ENCODE measurements around the gene JMJD1C.
A peak's percentile ranks its signal among the peaks of the same experiment; 100 is the strongest.
"Not testable (repeated sequence)": the region's sequence is repeated elsewhere in the genome, so short reads cannot be mapped to it uniquely, and the experiment has no call there.

The JMJD1C gene

DNA sequence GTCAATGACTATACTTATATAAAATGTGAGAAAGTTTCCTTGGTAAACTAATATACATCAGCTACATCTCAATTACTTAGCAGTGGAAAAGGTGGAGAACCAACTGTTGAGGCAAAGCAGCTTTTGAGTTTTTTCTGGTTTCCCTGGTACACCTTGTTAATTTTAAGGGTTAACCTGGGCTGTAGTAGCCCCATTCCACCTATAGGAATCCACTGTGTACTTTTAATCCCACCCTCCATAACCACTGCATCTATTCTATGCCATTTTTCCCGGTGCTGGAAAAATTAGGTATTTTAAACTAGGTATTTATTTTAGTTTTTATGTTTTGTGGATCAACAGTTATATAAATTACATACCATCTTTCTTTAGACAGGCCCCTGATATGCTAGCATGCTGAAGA, 290.2 kb downstream of the JMJD1C start:
- DNase-seq, result no peak

DNA sequence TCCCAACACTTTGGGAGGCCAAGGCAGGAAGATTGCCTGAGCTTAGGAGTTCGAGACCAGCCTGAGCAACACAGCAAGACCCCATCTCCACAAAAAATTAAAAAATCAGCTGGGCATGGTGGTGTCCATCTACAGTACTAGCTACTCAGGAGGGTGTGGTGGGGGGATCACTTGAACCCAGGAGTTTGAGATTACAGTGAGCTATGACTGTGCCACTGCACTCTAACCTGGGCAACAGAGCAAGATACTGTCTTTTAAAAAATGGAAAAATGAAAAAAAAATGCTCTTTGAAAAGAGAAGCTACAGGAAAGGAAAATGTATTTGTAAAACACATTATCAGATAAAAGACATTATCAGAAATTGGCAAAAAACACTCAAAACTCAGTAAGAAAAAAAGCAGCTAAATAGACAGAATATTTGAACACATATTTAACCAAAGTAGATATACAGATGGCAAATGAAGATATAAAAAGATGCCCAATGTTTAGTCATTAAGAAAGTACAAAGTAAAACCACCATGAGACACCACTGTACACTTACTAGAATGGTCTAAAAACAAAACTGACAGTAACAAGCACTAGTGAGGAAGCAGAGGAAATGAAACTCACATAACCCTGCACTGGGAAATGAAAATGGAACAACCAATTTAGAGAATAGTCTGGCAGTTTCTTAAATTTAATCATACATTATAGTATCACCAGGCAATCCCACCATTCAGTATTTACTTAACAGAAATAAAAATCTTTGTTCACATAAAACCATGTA, 292.1 kb downstream of the JMJD1C start:
- DNase-seq, result no peak

DNA sequence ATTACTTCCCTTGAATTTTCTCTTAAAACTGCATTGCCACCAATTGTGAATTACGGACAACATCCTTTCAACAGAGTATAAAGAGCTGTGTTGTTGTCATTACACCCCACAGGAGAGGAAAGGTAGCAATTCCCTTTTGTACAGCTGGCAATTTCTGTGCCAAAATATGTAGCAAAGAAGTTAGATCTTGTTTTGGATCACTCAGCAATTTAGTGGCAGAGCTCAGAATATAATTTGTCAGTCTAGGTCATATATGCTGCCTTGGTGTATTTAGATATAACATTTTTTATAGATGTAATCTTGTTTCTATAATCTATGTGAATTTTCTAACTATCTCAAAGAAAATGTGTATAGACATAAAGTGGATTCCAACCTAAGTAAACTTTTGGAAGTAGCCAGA, 293.9 kb downstream of the JMJD1C start:
- DNase-seq, result no peak

GRCh38 chr10:63171255-63171855, 294.4 kb downstream of the JMJD1C start:
- DNase-seq, result no peak

- no peak for DNase-seq
Measured at GRCh38 chr10:63169624-63170023, 296.2 kb downstream of the JMJD1C start.

DNA sequence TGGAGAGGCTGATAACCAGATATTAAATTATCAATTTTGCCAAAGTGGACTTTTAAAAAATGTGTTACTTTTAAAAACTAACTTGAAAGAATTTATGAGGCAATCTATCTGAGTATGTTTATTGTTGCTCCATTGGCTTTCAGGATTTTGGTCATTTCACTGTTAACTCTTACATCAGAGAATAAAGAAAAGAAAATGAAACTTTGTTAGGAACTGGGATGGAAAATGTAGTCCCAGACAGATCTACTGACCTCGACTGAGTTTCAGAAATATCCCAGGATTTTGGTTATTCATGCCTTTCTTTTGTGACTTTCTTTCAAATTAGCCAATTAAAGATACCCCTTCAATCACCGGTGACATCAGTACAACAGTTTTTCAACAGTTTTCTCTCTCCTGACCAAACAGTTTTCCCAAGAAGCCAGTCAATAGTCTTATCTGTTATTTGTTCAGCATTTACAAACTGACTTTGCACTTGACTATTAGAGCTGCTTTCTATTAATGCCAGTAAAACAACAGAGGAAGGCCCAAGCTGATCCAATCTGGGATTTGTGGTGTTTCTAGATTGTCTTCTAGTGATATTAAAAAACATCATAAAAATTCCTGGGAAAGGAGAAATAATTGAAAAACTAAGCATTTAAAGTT, 296.8 kb downstream of the JMJD1C start:
- no peak for DNase-seq

DNA sequence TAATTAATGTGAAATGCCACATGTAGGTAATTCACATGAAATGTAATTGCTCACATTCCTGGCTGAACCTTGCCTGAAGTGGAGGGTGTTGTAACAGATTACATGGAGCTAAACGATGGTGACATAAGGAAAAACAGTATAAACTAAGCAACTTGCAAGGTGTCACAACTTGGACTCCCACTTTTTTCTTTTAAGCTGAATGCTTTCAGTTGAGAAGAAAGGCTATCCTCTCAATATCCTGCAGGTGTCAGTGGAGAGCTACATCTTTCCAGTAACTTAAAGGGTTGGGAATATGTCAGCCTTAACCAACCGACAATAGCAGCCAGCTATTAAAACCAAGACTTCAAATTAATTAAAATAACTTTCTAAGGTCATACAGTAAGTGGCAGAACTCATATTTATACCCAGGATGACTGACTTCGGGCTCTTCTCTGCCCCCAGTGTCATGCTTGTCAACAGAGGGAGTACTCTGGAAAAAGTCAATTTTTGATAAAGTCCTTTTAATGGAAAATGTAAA, 299.0 kb downstream of the JMJD1C start:
- DNase-seq, result peak in 6 of 56 donors; percentile 3 to 40 (median 12)

GRCh38 chr10:63165249-63165648, 300.5 kb downstream of the JMJD1C start:
- DNase-seq, result no peak

DNA sequence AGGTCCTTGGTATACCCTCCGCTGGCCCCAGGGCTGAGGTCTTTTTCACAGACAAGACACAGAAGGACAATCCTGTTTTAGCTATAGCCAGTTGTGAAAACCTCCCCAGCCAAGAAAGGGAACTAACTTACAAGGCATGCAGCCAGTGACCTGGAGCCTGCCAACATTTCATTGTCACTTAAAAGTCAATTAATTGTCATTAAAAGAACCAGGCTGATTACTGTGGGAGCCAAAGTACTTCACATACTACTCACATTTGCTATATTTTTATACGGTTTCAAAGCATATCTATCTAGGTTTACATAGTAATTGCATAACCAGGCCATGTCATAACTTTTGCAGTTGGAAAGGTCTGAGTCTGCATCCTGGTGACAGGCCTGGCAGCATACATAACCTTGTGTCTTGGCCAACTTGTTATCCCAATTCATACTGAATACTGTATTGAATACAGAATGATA, 301.6 kb downstream of the JMJD1C start:
- DNase-seq, result no peak

GRCh38 chr10:63161592-63161991, 304.2 kb downstream of the JMJD1C start:
- DNase-seq, result no peak

DNA sequence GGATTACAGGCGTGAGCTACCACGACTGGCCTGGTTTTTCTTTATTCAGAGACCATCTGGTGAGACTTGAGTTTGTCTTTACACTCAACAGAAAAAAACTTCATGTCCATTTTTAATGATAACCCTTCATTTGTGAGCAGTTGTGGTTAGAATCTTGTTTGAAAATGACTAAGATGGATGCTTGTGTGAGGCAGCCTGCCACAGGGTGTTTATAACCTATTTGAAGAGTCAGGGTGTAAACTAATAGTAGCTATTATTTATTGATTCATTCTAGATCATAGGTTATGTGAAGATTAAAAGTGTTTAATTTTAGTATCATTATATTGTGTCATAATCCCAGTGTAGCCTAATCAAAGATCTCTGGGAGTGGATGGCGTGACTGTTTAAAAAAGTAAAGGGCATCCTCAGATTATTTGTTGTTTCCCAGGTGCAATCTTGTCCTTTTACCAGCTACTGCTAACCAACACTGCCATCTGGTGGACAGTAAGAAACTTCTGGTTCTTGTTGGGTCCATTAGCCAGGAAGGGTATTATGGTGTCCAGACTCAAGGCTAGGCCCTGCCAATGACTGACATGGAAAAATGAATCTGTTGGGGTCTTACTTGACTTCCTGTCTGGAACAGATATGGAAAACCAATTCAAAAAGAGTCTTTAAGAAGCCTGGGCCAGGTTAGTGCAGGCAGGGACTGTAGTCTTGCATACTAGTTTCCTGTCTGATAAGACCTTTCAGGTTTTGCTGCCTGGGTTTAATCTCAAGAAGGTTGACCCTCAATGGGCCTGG, 307.7 kb downstream of the JMJD1C start:
- peak in 21 of 56 donors; percentile 1 to 47 (median 16) for DNase-seq

DNA sequence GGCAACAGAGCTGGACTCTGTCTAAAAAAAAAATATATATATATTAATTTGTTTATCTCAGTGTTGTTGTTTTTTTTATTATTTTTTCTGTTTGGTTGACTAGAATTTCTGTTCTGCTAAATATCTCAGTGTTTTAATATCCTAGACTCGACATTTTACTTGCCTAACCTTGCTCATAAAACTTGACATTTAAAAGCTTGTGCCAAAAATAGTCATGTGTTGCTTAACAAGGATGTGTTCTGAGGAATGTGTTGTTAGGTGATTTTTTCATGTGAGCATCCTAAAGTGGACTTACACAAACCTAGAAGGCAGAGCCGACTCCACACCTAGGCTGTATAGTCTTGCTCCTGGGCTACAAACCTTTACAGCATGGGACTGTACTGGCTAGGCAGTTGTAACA, 309.5 kb downstream of the JMJD1C start:
- DNase-seq, result no peak

- DNase-seq, result no peak
Measured at GRCh38 chr10:63155388-63156020, 310.3 kb downstream of the JMJD1C start.

DNA sequence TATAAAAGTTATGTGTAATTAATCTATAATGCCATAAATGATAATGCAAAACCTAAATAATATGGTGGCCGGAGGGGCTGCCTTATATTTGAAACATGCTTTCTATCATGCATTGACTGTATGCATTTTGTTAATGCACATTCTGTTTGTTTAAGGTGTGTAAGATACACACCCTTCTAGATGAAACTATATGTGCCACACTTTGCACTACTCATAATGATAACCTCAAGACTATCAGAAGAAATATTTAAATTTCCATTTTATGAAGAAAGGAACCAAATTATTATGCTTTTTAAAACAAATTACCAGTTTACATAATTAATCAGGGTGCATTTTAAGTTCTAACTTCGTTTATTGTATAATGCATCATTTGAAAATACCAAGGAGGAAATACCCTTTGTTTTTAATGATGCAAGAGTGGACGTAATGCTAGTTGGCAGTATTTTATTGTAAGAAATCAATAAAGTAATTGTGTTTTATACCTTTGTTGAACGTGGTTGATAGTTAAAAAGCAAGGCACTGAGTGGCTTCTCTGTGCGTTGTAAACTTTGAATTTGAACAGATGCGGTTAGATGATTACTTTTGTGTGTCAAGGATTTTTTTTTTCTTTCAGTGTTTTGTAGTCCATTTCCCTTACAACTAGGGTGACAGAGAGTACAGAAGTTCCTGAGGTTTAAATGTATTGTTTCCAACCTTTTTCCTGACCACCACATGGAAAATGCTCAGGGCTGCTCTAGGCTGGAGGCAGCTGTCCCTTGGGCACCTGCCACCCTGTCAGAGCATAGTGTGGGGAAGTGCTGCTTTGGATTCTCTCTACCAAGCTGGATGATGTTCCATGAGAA, 311.0 kb downstream of the JMJD1C start:
- no peak for DNase-seq

- DNase-seq, result not testable (repeated sequence)
Measured at GRCh38 chr10:63153868-63154545, 311.8 kb downstream of the JMJD1C start.

GRCh38 chr10:63150745-63151144, 315.0 kb downstream of the JMJD1C start:
- no peak for DNase-seq

DNA sequence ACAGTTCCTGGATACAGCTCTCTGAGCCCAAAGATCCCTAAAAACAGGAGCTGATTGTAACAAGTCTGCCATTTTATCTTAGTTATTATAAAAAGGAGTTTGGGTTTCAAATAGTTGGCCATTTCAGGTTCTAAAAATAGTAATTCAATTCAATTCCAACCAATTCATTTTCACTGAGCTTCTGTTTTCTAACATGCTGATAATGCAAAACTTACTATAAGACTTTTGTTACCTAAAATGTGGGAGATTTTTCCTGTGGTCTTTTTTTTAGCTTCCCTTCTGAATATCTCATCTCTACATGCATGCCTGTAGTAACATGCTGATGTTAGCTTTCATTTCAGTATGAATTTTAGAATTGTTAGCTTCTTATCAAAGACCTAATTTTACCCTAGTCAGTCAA, 319.3 kb downstream of the JMJD1C start:
- no peak for DNase-seq

GRCh38 chr10:63145782-63146181, 320.0 kb downstream of the JMJD1C start:
- DNase-seq, result no peak

GRCh38 chr10:63143987-63144386, 321.8 kb downstream of the JMJD1C start:
- no peak for DNase-seq
